SU-DHL-6 (cell line): ENCODE results near the gene CEACAM18.

Experiments
- EZH2phosphoT487 ChIP-seq: fragments of 200-600 bp; sonication (generic), shearing (Covaris generic); conservative IDR thresholded peaks from 2 replicates; pipeline ENCODE4 v1.6.1; 2018; ENCODE audit warnings: mild to moderate bottlenecking, antibody characterized with exemption, low read length, moderate library complexity, mixed read lengths
- TF ChIP-seq, protein P1 (sequence below): fragments of 200-600 bp; sonication (generic); IDR thresholded peaks from one replicate; pipeline ENCODE4 v1.5.1; 2017; ENCODE audit warnings: antibody characterized with exemption, mild to moderate bottlenecking, low read length, moderate library complexity; ENCODE audit not compliant: insufficient read depth, poor library complexity, severe bottlenecking

DNA sequence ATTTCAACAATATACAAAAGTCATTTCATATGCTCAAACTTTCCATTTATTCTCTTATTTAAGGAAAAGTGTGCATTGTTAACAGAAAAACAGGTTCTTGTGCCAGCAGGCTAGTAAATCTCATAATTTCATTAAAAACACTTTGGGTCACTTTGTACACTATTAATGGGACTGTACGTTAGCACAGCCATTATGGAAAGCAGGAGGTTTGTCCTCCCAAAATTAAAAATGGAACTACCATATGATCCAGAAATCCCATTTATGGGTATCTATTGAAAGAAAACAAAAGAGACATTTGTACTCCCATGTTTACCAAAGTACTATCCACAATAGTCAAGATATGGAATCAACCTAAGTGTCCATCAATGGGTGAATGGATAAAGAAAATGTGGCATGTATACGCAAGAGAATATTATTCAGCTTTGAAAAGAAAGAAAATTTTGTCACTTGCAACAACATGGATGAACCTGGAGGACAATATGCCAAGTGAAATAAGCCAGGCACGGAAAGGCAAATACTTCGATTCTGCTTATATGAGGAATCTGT, 61.6 kb downstream of the CEACAM18 start:
- TF ChIP-seq, protein P1, sequence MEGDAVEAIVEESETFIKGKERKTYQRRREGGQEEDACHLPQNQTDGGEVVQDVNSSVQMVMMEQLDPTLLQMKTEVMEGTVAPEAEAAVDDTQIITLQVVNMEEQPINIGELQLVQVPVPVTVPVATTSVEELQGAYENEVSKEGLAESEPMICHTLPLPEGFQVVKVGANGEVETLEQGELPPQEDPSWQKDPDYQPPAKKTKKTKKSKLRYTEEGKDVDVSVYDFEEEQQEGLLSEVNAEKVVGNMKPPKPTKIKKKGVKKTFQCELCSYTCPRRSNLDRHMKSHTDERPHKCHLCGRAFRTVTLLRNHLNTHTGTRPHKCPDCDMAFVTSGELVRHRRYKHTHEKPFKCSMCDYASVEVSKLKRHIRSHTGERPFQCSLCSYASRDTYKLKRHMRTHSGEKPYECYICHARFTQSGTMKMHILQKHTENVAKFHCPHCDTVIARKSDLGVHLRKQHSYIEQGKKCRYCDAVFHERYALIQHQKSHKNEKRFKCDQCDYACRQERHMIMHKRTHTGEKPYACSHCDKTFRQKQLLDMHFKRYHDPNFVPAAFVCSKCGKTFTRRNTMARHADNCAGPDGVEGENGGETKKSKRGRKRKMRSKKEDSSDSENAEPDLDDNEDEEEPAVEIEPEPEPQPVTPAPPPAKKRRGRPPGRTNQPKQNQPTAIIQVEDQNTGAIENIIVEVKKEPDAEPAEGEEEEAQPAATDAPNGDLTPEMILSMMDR: no peak
- TF ChIP-seq EZH2phosphoT487: no peak
